Lower lobe of right lung (tissue), 2 donors: ENCODE data around the gene HORMAD2. TPM values are rescaled to one million over a fixed set of nuclear protein-coding genes. Genes with fewer than 3 reads are reported as not detected.

Experiments used
- ATAC-seq, 2 donors: fragments of 200-7000 bp; cut with Tn5 transposase; one replicate each; pipeline ENCODE4 v1.9.1; 2020 to 2022; ENCODE audit warnings: mild to moderate bottlenecking in 2 of 2, moderate library complexity in 2 of 2
- DNase-seq: peaks from one replicate; pipeline ENCODE4 v3.0.0-alpha.2; 2020
- H3K27ac ChIP-seq: fragments of 200-600 bp; one replicate; pipeline ENCODE4 v1.8.0; 2022
- H3K27me3 ChIP-seq: fragments of 200-600 bp; one replicate; pipeline ENCODE4 v1.8.0; 2022; ENCODE audit warnings: low read depth
- H3K36me3 ChIP-seq: fragments of 200-600 bp; one replicate; pipeline ENCODE4 v1.8.0; 2022; ENCODE audit warnings: mild to moderate bottlenecking
- H3K4me1 ChIP-seq: fragments of 200-600 bp; one replicate; pipeline ENCODE4 v1.8.0; 2022
- H3K4me3 ChIP-seq: fragments of 200-600 bp; one replicate; pipeline ENCODE4 v1.8.0; 2022; ENCODE audit warnings: mild to moderate bottlenecking
- H3K9me3 ChIP-seq: fragments of 200-600 bp; one replicate; pipeline ENCODE4 v1.8.0; 2022
- CTCF ChIP-seq: fragments of 200-600 bp; IDR thresholded peaks from one replicate; pipeline ENCODE4 v1.8.0; 2022; ENCODE audit warnings: antibody characterized with exemption, mild to moderate bottlenecking
- intact Hi-C: fragments of 100-400 bp; cut with DNase I; formaldehyde crosslinking; loops from one replicate; pipeline ENCODE4 v1.11.0; 2022
- total RNA-seq: library from RNA; stranded (reverse); fragmentation: NEBNext Ultra II Directional; extraction: Animal tissue kit (Norgen Biotek cat#: 25700); gene quantifications from one replicate; pipeline ENCODE4 v1.2.1, GENCODE V29; 2021
- donor health status: DM: no; HTN: yes; CAD: no; lungs with severe emphysema.

HORMAD2 gene
- total RNA-seq, 1 donor from 2014 or later: not detected

GRCh38 chr22:30167734-30168133, 87.5 kb downstream of the HORMAD2 start:
- Histone ChIP-seq H3K27me3 (no peaks in the 10 kb centered on the region), H3K27ac (no peak overlapping the region), H3K36me3 (no peaks in the 10 kb centered on the region), H3K9me3 (no peaks in the 10 kb centered on the region), H3K4me3 (no peak overlapping the region), H3K4me1 (no peaks in the 10 kb centered on the region)
- DNase-seq (no peak), ATAC-seq (no peak)
- intact Hi-C loops: no loop called here
- no peak for TF ChIP-seq CTCF

GRCh38 chr22:30169002-30169401, 88.7 kb downstream of the HORMAD2 start:
- Histone ChIP-seq H3K4me1 (no peaks in the 10 kb centered on the region), H3K9me3 (no peaks in the 10 kb centered on the region), H3K4me3 (no peak overlapping the region), H3K36me3 (no peaks in the 10 kb centered on the region), H3K27ac (no peak overlapping the region), H3K27me3 (no peaks in the 10 kb centered on the region)
- no peak for TF ChIP-seq CTCF
- DNase-seq (no peak), ATAC-seq (no peak)
- intact Hi-C loops: no loop called here

- Histone ChIP-seq H3K36me3 (no peaks in the 10 kb centered on the region), H3K4me3 (no peak overlapping the region), H3K27me3 (no peaks in the 10 kb centered on the region), H3K9me3 (no peaks in the 10 kb centered on the region), H3K4me1 (no peaks in the 10 kb centered on the region), H3K27ac (no peak overlapping the region)
- ATAC-seq: no peak
- intact Hi-C loops: no loop called here
- DNase-seq: no peak
- no peak for TF ChIP-seq CTCF
Observed at GRCh38 chr22:30170129-30170528, 89.9 kb downstream of the HORMAD2 start.

GRCh38 chr22:30171008-30171407, 90.7 kb downstream of the HORMAD2 start:
- H3K9me3 ChIP-seq: no peaks in the 10 kb centered on the region
- no peak for ATAC-seq
- no peaks in the 10 kb centered on the region for H3K36me3 ChIP-seq
- H3K27me3 ChIP-seq: no peaks in the 10 kb centered on the region
- DNase-seq: no peak
- intact Hi-C loops: no loop called here
- H3K27ac ChIP-seq: no peak overlapping the region
- H3K4me3 ChIP-seq: no peak overlapping the region
- H3K4me1 ChIP-seq: no peaks in the 10 kb centered on the region
- no peak for TF ChIP-seq CTCF

- Histone ChIP-seq H3K9me3 (no peaks in the 10 kb centered on the region), H3K27ac (no peak overlapping the region), H3K4me1 (no peaks in the 10 kb centered on the region), H3K27me3 (no peaks in the 10 kb centered on the region), H3K4me3 (no peak overlapping the region), H3K36me3 (no peaks in the 10 kb centered on the region)
- TF ChIP-seq CTCF: no peak
- intact Hi-C loops: no loop called here
- ATAC-seq (no peak), DNase-seq (no peak)
Observed at GRCh38 chr22:30175690-30176288, 95.5 kb downstream of the HORMAD2 start.
